Mucosa of stomach (tissue), 1 donor: ENCODE data around the gene CAB39L.

Experiments used
- H3K27me3 ChIP-seq: one replicate; pipeline ENCODE4 v1.7.0; 2013; ENCODE audit warnings: mild to moderate bottlenecking, low read length; ENCODE audit not compliant: control insufficient read depth, insufficient read depth
- H3K36me3 ChIP-seq: one replicate; pipeline ENCODE4 v1.7.0; 2013; ENCODE audit warnings: low read length; ENCODE audit not compliant: control insufficient read depth, insufficient read depth
- H3K4me1 ChIP-seq: one replicate; pipeline ENCODE4 v1.7.0; 2013; ENCODE audit warnings: mild to moderate bottlenecking, low read length; ENCODE audit not compliant: control insufficient read depth, insufficient read depth
- H3K4me3 ChIP-seq: one replicate; pipeline ENCODE4 v1.7.0; 2013; ENCODE audit warnings: low read length
- H3K9ac ChIP-seq: one replicate; pipeline ENCODE4 v1.7.0; 2013; ENCODE audit warnings: mild to moderate bottlenecking, low read length, moderate library complexity
- H3K9me3 ChIP-seq: one replicate; pipeline ENCODE4 v1.7.0; 2013; ENCODE audit warnings: mild to moderate bottlenecking, low read length, moderate library complexity; ENCODE audit not compliant: control insufficient read depth
- donor health status: Pancreatic carcinoma.

Gene CAB39L

DNA sequence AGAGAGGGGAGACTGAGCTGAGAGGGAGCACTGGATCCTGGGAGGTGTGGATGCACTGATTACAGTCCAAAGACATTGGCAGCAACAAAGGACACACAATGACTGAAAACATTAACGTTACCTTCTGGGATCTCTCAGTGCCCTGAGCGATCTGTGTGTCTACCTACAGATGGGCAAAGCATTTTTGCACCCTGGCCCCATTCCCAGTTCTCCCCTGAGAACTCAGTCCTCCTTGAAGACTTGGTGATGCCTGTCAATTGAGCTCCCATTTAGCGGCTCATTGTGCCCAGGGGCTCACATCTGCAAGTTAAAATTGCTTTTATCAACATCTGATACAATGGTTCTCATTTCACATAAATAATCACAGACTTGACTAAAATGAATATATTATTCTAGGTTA is 133.6 kb downstream of the CAB39L start:
- Histone ChIP-seq H3K9me3 (no peaks in the 10 kb centered on the region), H3K4me3 (no peak overlapping the region), H3K36me3 (no peaks in the 10 kb centered on the region), H3K27me3 (no peaks in the 10 kb centered on the region), H3K4me1 (peaks cover 22% of the 10 kb centered on the region), H3K9ac (no peak overlapping the region)

DNA sequence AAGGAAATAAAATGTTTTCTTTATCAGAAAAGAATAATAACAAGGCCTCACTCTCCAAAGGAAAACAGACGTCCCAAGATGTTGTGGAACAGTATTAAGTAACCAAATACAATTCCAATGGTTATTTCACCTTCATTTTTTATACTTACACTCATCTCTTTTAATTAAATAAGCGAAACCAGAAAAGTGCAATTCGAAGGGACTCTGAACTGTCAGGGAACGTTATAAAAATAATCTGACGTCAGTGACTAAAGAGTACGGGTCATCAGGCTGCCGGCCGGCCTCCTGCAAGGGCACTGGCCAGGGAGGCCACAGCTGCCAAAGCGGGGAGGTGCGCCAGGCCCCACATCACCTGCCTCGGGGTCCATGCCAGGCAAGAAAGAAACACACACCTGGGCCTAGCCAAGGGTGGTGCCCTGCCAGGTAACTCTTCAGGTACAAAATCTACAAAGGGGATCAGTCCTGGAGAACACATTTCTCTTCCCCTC is 134.9 kb downstream of the CAB39L start:
- no peaks in the 10 kb centered on the region for H3K9me3 ChIP-seq
- H3K4me3 ChIP-seq, result no peak overlapping the region
- peaks cover 11% of the 10 kb centered on the region for H3K4me1 ChIP-seq
- no peak overlapping the region for H3K9ac ChIP-seq
- H3K36me3 ChIP-seq, result no peaks in the 10 kb centered on the region
- no peaks in the 10 kb centered on the region for H3K27me3 ChIP-seq

DNA sequence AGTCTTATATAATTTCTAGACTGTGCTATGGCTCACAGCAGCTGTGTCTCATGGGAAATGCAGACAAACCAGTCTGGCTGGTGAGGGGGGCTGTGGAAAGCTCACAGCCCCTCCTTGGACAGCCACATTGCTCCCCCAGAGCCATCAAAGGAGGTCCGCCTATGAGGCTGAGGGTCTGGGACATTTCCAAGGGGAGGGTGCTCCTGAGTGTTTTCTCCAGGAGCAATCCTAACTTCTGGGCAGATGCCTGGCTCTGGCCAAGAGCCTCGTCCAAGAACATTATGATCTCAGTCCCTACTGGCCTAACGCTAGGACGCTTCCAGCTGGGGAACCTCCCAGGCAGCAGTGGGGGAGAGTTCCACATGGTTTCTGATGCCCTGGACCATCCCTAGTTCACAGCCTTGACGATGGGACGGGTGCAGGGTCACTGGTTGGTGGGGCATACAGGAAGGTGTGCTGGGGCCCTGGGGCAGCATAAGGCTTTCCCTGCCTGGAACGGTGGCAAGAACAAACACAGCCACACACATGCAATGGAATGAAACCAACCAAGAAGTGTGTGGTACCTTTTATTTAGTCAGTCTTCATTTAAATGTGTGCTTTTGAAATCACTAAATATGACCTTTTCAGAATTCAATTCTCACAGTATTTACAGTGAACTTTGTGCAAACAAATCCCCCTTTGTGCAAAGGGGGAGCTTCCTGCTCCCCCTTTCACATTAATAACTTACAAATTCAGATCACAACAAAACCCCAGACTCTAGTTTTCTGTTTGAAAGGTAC is 135.6 kb downstream of the CAB39L start:
- Histone ChIP-seq H3K9me3 (no peaks in the 10 kb centered on the region), H3K4me1 (peaks cover 4% of the 10 kb centered on the region), H3K9ac (no peak overlapping the region), H3K4me3 (no peak overlapping the region), H3K36me3 (no peaks in the 10 kb centered on the region), H3K27me3 (no peaks in the 10 kb centered on the region)

DNA sequence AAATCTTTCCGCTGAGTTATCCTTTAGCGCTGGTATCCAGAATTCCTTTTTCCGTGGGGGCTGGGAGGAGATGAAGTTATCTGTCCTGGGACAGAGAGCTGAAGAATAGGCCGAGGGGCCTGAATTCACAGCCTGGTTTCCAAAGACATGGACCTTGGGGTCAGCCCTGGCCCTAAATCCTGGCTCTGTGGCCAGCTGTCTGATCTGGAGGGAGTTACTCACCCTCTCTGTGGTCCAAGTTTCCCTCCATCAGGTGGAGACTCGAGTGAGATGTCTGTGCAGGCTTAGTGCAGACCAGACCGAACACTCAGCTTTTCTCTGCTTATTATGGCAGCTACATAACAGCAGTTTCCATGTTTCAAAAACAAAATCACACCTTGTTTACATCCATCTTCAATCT is 136.5 kb downstream of the CAB39L start:
- Histone ChIP-seq H3K36me3 (no peaks in the 10 kb centered on the region), H3K4me3 (no peak overlapping the region), H3K9ac (no peak overlapping the region), H3K4me1 (peaks cover 4% of the 10 kb centered on the region), H3K27me3 (no peaks in the 10 kb centered on the region), H3K9me3 (no peaks in the 10 kb centered on the region)

DNA sequence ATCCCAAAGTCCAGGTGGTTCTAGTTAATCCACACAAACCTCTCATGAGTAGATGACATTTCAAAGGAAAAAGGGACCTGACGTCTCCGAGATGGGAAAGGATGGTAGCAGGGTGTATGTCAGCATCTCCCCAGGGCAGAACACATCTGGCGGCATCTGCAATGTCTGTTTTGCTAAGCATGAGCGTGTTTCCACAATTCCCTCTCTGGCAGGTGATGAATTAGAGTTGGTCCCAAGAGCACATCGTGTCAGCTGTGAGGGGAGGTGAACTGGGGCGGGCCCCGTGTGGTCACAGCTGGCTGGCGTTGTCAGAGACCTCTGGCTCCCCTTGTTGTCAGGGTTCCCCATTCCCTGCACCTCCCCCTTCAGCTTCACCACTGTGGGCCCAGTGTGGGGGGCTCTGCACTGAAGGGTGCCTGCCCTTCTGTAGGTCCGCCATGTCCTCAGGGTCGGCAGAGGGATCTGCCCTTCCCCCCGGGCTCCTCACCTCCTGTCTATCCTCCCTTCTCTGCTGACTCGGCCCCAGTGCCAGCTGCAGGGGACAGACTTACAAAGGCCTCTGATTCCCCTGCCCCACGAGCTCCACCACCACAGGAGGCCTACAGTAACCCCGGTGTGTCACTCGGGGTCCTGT is 138.0 kb downstream of the CAB39L start:
- Histone ChIP-seq H3K4me1 (peaks cover 14% of the 10 kb centered on the region), H3K36me3 (no peaks in the 10 kb centered on the region), H3K9me3 (no peaks in the 10 kb centered on the region), H3K4me3 (no peak overlapping the region), H3K27me3 (no peaks in the 10 kb centered on the region), H3K9ac (no peak overlapping the region)

DNA sequence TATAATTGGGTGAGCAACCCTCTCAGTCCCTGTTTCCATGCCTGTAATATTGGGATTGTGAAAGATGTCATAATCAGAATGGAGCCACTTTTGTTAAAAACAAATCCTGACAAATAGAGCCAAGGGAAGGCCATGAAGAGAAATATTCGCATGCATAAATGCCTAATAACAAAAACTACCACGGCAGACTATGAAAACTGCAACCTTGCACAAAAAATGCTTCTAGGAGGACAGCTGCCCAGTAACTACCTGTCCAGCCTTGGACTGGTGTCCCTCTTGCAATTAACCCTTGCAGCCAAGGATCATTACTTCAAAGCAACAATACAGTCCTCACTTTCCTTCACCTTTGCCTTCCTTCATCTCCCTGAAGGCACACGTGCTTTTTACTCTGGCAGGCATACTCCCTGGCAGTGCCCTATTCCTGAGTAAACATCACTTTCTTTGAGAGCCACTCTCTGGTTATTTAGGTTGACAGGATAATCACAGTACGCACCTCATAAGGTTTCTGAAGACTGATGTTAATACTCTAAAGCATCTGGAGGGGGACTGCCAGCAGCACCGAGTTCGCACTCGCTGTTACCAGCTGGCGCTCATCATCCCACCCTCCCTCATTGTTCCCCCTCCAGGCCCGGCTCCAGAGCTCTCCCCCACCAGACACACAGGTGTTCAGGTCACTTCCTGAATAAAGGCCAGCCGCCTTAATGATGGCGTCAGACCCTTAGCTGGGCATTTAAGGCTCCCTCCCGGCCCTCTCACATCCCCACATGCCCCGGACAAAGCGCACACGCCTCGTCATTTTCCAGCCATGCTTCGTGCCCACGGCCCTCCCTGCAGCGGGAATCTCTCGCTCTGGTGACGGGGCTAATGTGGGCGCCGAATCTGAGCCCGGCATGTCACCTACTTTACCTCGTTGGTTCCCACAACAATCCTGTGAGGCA is 138.8 kb downstream of the CAB39L start:
- H3K4me1 ChIP-seq, result peaks cover 14% of the 10 kb centered on the region
- H3K4me3 ChIP-seq, result no peak overlapping the region

DNA sequence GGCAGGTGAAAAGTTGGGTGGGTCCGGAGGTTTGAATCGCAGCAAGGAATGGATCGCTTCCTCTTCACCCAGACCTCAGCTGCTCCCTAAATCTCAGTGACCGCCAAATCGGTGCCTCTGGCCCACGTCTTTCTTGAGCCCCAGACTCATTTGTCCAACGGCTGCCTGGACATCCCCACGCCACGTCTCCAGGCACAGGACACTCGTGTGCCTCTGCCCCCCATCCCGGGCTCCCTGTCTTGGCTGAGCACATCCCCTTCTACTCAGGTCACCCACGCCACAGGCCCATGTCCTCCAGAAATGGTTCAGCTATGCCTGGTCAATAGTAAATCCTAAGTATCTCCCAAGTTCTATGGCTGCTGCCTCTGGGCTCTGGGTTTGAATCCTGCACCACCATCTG is 139.5 kb downstream of the CAB39L start:
- Histone ChIP-seq H3K9me3 (no peaks in the 10 kb centered on the region), H3K36me3 (no peaks in the 10 kb centered on the region), H3K4me3 (no peak overlapping the region), H3K4me1 (peaks cover 14% of the 10 kb centered on the region), H3K27me3 (no peaks in the 10 kb centered on the region), H3K9ac (no peak overlapping the region)

More for the DNA sequence above, 138.8 kb downstream of the CAB39L start:
- no peaks in the 10 kb centered on the region for H3K36me3 ChIP-seq
- H3K27me3 ChIP-seq, result no peaks in the 10 kb centered on the region
- H3K9me3 ChIP-seq, result no peaks in the 10 kb centered on the region
- H3K9ac ChIP-seq, result no peak overlapping the region

DNA sequence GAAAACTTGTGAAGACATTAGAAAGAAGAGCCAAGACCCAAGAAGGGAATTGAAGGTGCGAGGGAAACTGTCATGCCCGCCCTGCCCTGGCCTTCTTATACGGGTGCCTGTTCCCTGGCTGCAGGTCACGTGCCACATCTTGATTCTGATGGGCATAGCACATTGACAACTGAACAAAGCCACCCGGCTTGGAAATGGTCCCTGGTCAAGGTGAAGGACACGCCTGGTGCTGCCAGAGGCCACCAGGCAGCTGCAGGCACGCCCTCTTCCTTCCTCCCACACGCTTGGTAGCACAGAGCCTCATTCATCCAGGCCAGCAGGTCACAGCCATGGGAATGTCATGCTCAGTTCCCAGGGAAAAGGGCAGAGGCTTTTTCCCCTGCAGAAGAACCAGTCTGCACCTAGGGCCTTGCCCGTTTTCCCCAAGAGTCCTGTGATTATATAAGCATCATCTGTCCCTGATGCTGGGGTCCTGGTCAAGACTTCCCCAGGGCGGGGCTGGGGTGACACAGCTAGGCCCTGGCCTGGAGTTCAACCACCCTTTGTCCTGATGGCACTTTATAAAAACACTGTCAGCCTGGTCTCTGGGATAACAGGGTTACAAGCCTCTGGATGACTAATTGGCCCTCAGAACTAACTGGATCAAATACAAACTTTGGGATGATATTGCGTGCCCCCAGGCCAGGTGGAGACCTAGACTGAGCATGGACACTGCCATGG is 140.2 kb downstream of the CAB39L start:
- Histone ChIP-seq H3K4me1 (peaks cover 14% of the 10 kb centered on the region), H3K4me3 (no peak overlapping the region), H3K9ac (no peak overlapping the region), H3K9me3 (no peaks in the 10 kb centered on the region), H3K36me3 (no peaks in the 10 kb centered on the region), H3K27me3 (no peaks in the 10 kb centered on the region)

DNA sequence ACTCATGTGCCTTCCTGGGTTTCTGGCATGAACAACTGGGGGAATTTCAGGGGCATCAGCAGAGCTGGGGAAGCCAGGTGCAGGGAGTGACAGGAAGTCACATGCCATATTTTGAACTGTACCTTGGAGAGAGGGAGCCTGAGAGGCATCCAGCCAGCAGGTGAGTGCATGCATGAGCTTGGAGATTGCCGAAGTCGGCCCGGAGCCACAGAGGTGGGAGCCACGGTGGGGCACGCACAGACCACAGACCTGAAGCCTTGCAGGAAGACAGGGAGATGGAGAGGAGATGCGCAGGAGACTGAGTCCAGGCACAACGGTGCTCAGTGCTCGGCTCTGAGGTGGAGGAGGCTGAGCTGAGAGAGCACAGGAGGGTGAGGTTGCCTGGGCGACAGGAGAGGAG is 141.0 kb downstream of the CAB39L start:
- no peak overlapping the region for H3K9ac ChIP-seq
- no peaks in the 10 kb centered on the region for H3K9me3 ChIP-seq
- peaks cover 14% of the 10 kb centered on the region for H3K4me1 ChIP-seq
- H3K4me3 ChIP-seq, result no peak overlapping the region
- no peaks in the 10 kb centered on the region for H3K36me3 ChIP-seq
- H3K27me3 ChIP-seq, result no peaks in the 10 kb centered on the region

DNA sequence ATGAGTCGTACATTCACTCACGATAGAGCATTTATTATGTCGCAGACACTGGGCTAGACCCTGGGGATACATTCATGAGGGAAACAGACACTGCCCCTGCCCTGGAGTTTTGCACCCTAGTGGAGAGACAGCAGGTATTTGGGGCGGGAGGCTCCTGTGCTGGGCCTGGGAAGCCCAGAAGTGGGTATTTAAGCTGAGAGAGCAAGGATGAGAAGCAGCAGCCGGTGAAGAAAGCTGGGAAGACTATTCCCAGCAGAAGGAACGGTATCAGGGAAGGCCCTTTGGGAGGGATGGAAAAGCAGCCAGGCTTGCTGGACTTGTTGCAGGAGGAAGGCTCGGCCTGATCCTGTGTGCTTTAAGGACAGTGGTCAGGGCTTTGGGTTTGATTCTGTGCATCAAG is 141.6 kb downstream of the CAB39L start:
- no peaks in the 10 kb centered on the region for H3K9me3 ChIP-seq
- H3K36me3 ChIP-seq, result no peaks in the 10 kb centered on the region
- no peak overlapping the region for H3K4me3 ChIP-seq
- H3K4me1 ChIP-seq, result peaks cover 10% of the 10 kb centered on the region
- no peaks in the 10 kb centered on the region for H3K27me3 ChIP-seq
- no peak overlapping the region for H3K9ac ChIP-seq

DNA sequence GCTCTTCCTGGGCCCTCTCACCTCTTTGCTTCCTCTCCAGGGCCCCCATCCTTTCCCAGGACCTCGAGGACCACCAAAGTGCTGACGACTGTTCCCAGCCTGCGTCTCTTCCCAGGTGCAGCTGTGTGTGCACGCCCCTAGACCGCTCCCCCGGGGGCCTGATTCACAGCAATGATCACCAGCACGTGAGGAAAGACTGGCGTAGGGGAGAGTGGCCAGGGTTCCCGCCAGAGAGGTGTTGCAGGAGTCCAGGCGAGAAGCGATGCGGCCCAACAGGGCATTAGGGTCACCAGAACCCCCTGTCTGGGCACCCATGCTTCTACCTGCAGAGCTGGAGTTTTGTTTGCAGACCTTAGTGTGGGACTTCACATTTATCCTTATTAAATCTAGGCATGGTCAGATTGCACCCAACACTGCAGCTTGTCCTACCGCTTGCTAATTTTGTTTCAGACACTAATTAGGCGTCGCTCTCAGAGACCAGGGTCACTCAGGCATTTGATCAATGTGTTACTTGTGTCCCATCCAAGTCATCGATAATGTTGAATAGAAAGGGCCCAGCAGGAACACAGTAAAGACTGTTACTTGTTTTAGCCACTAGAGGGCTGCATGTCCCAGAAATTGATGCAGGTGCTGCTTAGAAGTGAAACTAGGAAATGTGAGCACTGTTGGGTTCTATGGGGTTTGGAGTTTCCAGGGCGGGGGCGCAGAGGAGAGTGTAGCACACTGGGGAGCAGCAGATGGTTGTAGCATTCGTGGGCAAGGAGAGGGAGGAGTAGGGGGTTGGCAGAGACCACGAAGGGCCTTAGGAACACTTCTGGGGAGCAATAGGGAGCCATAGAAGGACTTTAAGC is 142.9 kb downstream of the CAB39L start:
- no peaks in the 10 kb centered on the region for H3K9me3 ChIP-seq
- H3K27me3 ChIP-seq, result no peaks in the 10 kb centered on the region
- H3K9ac ChIP-seq, result peak overlapping the region; percentile 73
- no peaks in the 10 kb centered on the region for H3K36me3 ChIP-seq
- peaks cover 9% of the 10 kb centered on the region for H3K4me1 ChIP-seq
- H3K4me3 ChIP-seq, result no peak overlapping the region
